HepG2 (cell line): ENCODE data around the gene PXDC1. TPM values are rescaled to one million over a fixed set of nuclear protein-coding genes. Genes with fewer than 3 reads are reported as not detected.

ENCODE experiments used
- ARID4A ChIP-seq: sonication (generic); formaldehyde crosslinking; IDR thresholded peaks from 2 replicates; pipeline ENCODE4 v1.5.0; 2020; ENCODE audit warnings: mild to moderate bottlenecking, missing genetic modification reagents, borderline replicate concordance
- HMG20B ChIP-seq: conservative IDR thresholded peaks from 2 replicates; pipeline ENCODE4 v1.6.1; 2016; ENCODE audit warnings: missing genetic modification reagents, missing compliant biosample characterization
- MED8 ChIP-seq: sonication (generic); formaldehyde crosslinking; IDR thresholded peaks from 2 replicates; pipeline ENCODE4 v1.8.1; 2023; ENCODE audit warnings: mild to moderate bottlenecking, missing genetic modification reagents; ENCODE audit not compliant: insufficient replicate concordance
- MLLT10 ChIP-seq: sonication (generic); formaldehyde crosslinking; IDR thresholded peaks from 2 replicates; pipeline ENCODE4 v1.4.0; 2020; ENCODE audit warnings: missing genetic modification reagents
- MLXIP ChIP-seq: sonication (generic); formaldehyde crosslinking; IDR thresholded peaks from 2 replicates; pipeline ENCODE4 v1.9.0; 2021; ENCODE audit warnings: missing genetic modification reagents, borderline replicate concordance
- NONO ChIP-seq, 2 experiments: fragments of 450-650 bp in 1 of 2; sonication (generic) in 1 of 2; formaldehyde crosslinking in 1 of 2; IDR thresholded peaks in 1 of 2; conservative IDR thresholded peaks in 1 of 2; 2 replicates each; pipeline versions ENCODE4 v1.6.1 to v1.8.0; 2017 to 2022; ENCODE audit warnings: mild to moderate bottlenecking in 1 of 2, missing genetic modification reagents in 1 of 2, moderate library complexity in 1 of 2
- NRL ChIP-seq: sonication (generic); formaldehyde crosslinking; IDR thresholded peaks from 2 replicates; pipeline ENCODE4 v1.5.0; 2020; ENCODE audit warnings: missing genetic modification reagents, mild to moderate bottlenecking, moderate library complexity, borderline replicate concordance
- SAFB2 ChIP-seq: sonication (generic); formaldehyde crosslinking; IDR thresholded peaks from 2 replicates; pipeline ENCODE4 v1.5.1; 2020; ENCODE audit warnings: missing genetic modification reagents, low read depth, mild to moderate bottlenecking, borderline replicate concordance
- SMC3 ChIP-seq: IDR thresholded peaks from 2 replicates; pipeline ENCODE4 v1.6.1; 2011; ENCODE audit warnings: low read length, improper control_type of control experiment
- ZBTB37 ChIP-seq: sonication (generic); formaldehyde crosslinking; IDR thresholded peaks from 2 replicates; pipeline ENCODE4 v1.4.0; 2020; ENCODE audit warnings: mild to moderate bottlenecking, missing genetic modification reagents
- ZBTB46 ChIP-seq: sonication (generic); formaldehyde crosslinking; IDR thresholded peaks from 2 replicates; pipeline ENCODE4 v1.4.0; 2020; ENCODE audit warnings: mild to moderate bottlenecking, missing genetic modification reagents, borderline replicate concordance
- ZFP41 ChIP-seq: sonication (generic); formaldehyde crosslinking; IDR thresholded peaks from 2 replicates; pipeline ENCODE4 v1.4.0; 2020; ENCODE audit warnings: mild to moderate bottlenecking, missing genetic modification reagents, borderline replicate concordance
- ZNF83 ChIP-seq: sonication (generic); formaldehyde crosslinking; IDR thresholded peaks from 2 replicates; pipeline ENCODE4 v1.4.0; 2020; ENCODE audit warnings: missing genetic modification reagents, mild to moderate bottlenecking, borderline replicate concordance
- polyA plus RNA-seq, 8 experiments: library from polyadenylated mRNA; depleted of rRNA in 3 of 8; stranded (reverse) in 7 of 8; unstranded in 1 of 8; fragments of >200 nt; fragmentation: Illumina TruSeq in 4 of 8; extraction: Trizol in 4 of 8; gene quantifications; 2 replicates each; pipeline versions ENCODE4 v1.2.1 to v1.2.3, GENCODE V29; 2011 to 2016; ENCODE audit warnings: low read depth in 4 of 8, missing spikeins in 1 of 8, mixed read lengths in 1 of 8; ENCODE audit not compliant: insufficient read depth in 1 of 8
- total RNA-seq, 5 experiments: library from RNA; depleted of rRNA; stranded (reverse); fragments of >200 nt; fragmentation: Illumina TruSeq; extraction: Trizol; gene quantifications; 2 replicates each; pipeline ENCODE4 v1.2.3, GENCODE V29; 2016; ENCODE audit warnings: low read depth in 1 of 5

Gene PXDC1
- total and polyA plus RNA-seq, 2 of the 13 experiments (the other 11 are each of a cell fraction or from before 2014, with no cell fraction given), result 32.4 to 34.7 TPM

GRCh38 chr6:3789018-3789895 lies 37.7 kb upstream of the PXDC1 start (continued):
- 0 out of 2 replicates have a peak, but pooled peaks have one; percentile 47 for TF ChIP-seq ZBTB37 (CRISPR knock-in tag)
- TF ChIP-seq HMG20B (CRISPR knock-in tag), result peak; percentile 78
- TF ChIP-seq NONO (IDR thresholded peaks at IDR 0.05), result no peak
- TF ChIP-seq NONO (CRISPR knock-in tag; conservative IDR thresholded peaks at IDR 0.05), result no peak
- TF ChIP-seq NRL (CRISPR knock-in tag), result no peak
- TF ChIP-seq MED8 (CRISPR knock-in tag), result no peak
- TF ChIP-seq SMC3, result peak; percentile 59
- TF ChIP-seq ZFP41 (CRISPR knock-in tag), result no peak
- TF ChIP-seq ZBTB46 (CRISPR knock-in tag), result no peak
- TF ChIP-seq ZNF83 (CRISPR knock-in tag), result no peak; the same call in 1 of the 2 replicates
- TF ChIP-seq ARID4A, result peak; percentile 66; the same call in 1 of the 2 replicates
- TF ChIP-seq MLXIP (CRISPR knock-in tag), result no peak
- no peak for TF ChIP-seq MLLT10
- TF ChIP-seq SAFB2 (CRISPR knock-in tag), result peak; percentile 35; the same call in 1 of the 2 replicates
